Aorta (tissue), 5 donors: ENCODE results near the gene ZNF581. TPM values are rescaled to one million over a fixed set of nuclear protein-coding genes. Genes with fewer than 3 reads are reported as not detected.

ENCODE experiments used
- ATAC-seq: fragments of 200-7000 bp; cut with Tn5 transposase; one replicate; pipeline ENCODE4 v1.9.1; 2022; ENCODE audit warnings: moderate library complexity; ENCODE audit not compliant: low FRiP score
- DNase-seq, 2 donors: peaks; one replicate each; pipeline ENCODE4 v3.0.0-alpha.2; 2020
- H3K27ac ChIP-seq, 2 donors: one replicate each; pipeline ENCODE4 v1.5.1; 2013; ENCODE audit warnings: low read length in 2 of 2, mild to moderate bottlenecking in 2 of 2, moderate library complexity in 2 of 2, control low read depth in 1 of 2, inconsistent platforms in 1 of 2, low read depth in 1 of 2
- H3K27me3 ChIP-seq, 2 donors: one replicate each; pipeline ENCODE4 v1.6.1; 2013; ENCODE audit warnings: control low read depth in 1 of 2, low read length in 1 of 2, mild to moderate bottlenecking in 1 of 2, moderate library complexity in 1 of 2; ENCODE audit not compliant: insufficient read depth in 2 of 2, control insufficient read depth in 1 of 2
- H3K36me3 ChIP-seq, 2 donors: one replicate each; pipeline ENCODE4 v1.6.1; 2013; ENCODE audit warnings: control low read depth in 1 of 2, low read length in 1 of 2, mild to moderate bottlenecking in 1 of 2; ENCODE audit not compliant: insufficient read depth in 2 of 2, control insufficient read depth in 1 of 2
- H3K4me1 ChIP-seq, 2 donors: one replicate each; pipeline ENCODE4 v1.6.1; 2013; ENCODE audit warnings: low read length in 2 of 2, control low read depth in 1 of 2, mild to moderate bottlenecking in 1 of 2, moderate library complexity in 1 of 2; ENCODE audit not compliant: insufficient read depth in 2 of 2, control insufficient read depth in 1 of 2
- H3K4me3 ChIP-seq, 2 donors: one replicate each; pipeline ENCODE4 v1.5.1; 2013; ENCODE audit warnings: low read length in 2 of 2, control low read depth in 1 of 2, mild to moderate bottlenecking in 1 of 2
- H3K9me3 ChIP-seq: one replicate; pipeline ENCODE4 v1.6.1; 2013; ENCODE audit warnings: mild to moderate bottlenecking, low read length; ENCODE audit not compliant: control insufficient read depth
- WGBS, 2 donors: extraction: QIAGEN DNeasy Blood & Tissue Kit; methylation state at CpG; one replicate each; pipeline ENCODE4 v1.1.7; 2013; 5-methylcytosine and 5-hydroxymethylcytosine counted together
- intact Hi-C, 2 donors: fragments of 100-400 bp; cut with DNase I; formaldehyde crosslinking; loops; one replicate each; pipeline versions ENCODE4 v1.14.2 to v1.15.0; 2022
- polyA plus RNA-seq, 2 donors: library from polyadenylated mRNA; stranded (reverse); fragments of 200-250 nt; gene quantifications; one replicate each; pipeline ENCODE4 v1.2.3, GENCODE V29; 2013
- total RNA-seq, 2 donors: library from RNA; stranded (reverse); fragmentation: NEBNext Ultra II Directional; extraction: Animal tissue kit (Norgen Biotek cat#: 25700); gene quantifications; one replicate each; pipeline ENCODE4 v1.2.1, GENCODE V29; 2021
- donor health status: healthy with polysubstance abuse.
- donor health status: Bipolar disorder and iron deficiency.
- donor health status: DM: no; HTN: no; CAD: no.
- donor health status: DM: no; HTN: no; CAD: no.
- donor health status: DM: yes; HTN: yes; CAD: no.

The ZNF581 gene
- total and polyA plus RNA-seq, 4 donors: 11.0 to 23.8 (median 17.6) TPM

- intact Hi-C loops: loop anchor here in 1 of 2 donors (10.0 kb wide), 1 partner anchor 465 kb away; the partner anchor contains the start of gene ZNF787
- Histone ChIP-seq H3K36me3 (peaks cover 3 to 11% of the 10 kb centered on the region in 2 donors), H3K27me3 (no peaks in the 10 kb centered on the region), H3K4me3 (no peak overlapping the region), H3K4me1 (peaks cover 0 to 6% of the 10 kb centered on the region in 2 donors), H3K27ac (no peak overlapping the region), H3K9me3 (no peaks in the 10 kb centered on the region)
- DNase-seq: no peak
- WGBS, 2 donors: 70 to 74% methylated on average over 9 of the region's 9 CpGs
- ATAC-seq: no peak
Observed at GRCh38 chr19:55659822-55660221, 16.4 kb downstream of the ZNF581 start.

DNA sequence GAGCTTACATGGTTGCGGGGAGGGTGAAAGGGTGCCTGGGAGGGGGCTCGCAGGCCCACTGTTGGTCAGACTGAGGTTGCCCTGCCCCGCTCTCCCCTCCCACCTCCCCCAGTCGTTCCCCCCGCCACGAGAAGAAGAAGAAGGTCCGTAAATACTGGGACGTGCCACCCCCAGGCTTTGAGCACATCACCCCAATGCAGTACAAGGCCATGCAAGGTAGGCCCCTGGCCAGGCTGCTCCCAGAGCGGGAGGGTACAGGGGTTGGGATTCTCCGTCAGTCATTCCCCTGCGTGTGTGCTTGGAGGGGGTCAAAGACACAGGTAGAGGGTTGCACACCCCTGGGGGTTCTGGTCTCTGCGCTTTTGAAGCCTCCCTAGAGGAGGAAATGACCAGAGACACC is 17.0 kb downstream of the ZNF581 start:
- Histone ChIP-seq H3K4me3 (no peak overlapping the region), H3K27me3 (no peaks in the 10 kb centered on the region), H3K36me3 (peaks cover 3 to 11% of the 10 kb centered on the region in 2 donors), H3K27ac (no peak overlapping the region), H3K4me1 (peaks cover 0 to 6% of the 10 kb centered on the region in 2 donors), H3K9me3 (no peaks in the 10 kb centered on the region)
- no peak for DNase-seq
- 85 to 88% methylated on average over 10 to 12 of the region's 12 CpGs for WGBS, 2 donors
- ATAC-seq: no peak
- intact Hi-C loops: no loop called here

DNA sequence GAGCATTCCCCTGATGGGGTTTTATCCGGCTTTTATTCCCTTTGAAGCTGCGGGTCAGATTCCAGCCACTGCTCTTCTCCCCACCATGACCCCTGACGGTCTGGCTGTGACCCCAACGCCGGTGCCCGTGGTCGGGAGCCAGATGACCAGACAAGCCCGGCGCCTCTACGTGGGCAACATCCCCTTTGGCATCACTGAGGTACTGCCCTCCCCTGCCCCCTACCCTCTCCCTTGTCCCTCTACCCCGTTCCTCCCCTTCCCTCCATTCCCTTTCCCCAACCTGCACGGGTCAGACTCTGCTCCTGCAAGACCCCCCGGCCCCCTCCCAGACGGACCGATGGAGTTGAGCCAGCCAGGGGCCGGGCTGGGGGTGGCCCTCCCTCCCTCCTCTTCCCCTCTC is 17.5 kb downstream of the ZNF581 start:
- Histone ChIP-seq H3K27ac (no peak overlapping the region), H3K9me3 (no peaks in the 10 kb centered on the region), H3K36me3 (peaks cover 3 to 11% of the 10 kb centered on the region in 2 donors), H3K4me1 (peaks cover 0 to 6% of the 10 kb centered on the region in 2 donors), H3K4me3 (no peak overlapping the region), H3K27me3 (no peaks in the 10 kb centered on the region)
- DNase-seq (no peak), ATAC-seq (no peak)
- intact Hi-C loops: no loop called here
- 69 to 78% methylated on average over 16 of the region's 16 CpGs for WGBS, 2 donors

GRCh38 chr19:55661826-55662225 is 18.4 kb downstream of the ZNF581 start:
- peaks cover 3 to 16% of the 10 kb centered on the region in 2 donors for H3K36me3 ChIP-seq
- WGBS, 2 donors: 64 to 70% methylated on average over 7 of the region's 7 CpGs

DNA sequence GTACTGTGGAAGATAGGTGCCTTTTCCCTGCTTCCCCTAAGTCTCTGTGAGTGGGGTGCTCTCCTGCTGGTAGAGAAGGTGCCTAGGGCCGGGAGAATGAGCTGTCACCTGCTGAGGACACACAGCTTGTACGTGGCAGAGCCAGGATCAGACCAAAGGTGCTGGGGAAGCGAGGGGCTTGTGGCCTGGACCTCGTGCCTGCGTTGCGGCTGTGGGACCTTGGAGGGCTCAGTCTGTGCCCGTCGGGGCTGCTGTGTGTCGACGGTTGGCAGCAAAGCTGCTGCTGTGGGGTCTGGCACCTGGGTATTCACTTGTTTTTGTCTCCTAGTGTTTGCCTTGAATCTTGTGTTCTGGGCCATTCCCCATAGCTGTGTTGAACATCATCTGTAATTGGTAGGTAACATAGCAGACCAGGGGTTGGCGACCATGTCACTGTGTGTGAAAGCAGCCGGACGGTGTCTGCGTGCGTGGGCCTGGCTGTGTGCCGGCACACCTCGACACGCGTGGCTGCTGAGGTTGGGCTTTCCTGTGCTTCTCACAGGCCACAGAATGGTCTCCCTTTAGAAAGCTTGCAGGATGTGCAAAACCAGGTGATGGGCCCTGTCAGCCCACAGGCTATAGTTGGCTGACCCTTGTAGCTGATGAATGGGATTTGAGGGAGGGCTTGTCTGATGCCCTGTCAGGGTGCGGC is 20.5 kb downstream of the ZNF581 start:
- intact Hi-C loops: no loop called here
- 85 to 90% methylated on average over 17 to 20 of the region's 20 CpGs for WGBS, 2 donors
- H3K4me3 ChIP-seq: no peak overlapping the region
- H3K36me3 ChIP-seq: peaks cover 3 to 18% of the 10 kb centered on the region in 2 donors
- H3K9me3 ChIP-seq: no peaks in the 10 kb centered on the region
- no peaks in the 10 kb centered on the region for H3K4me1 ChIP-seq
- ATAC-seq (no peak), DNase-seq (no peak)
- no peak overlapping the region for H3K27ac ChIP-seq
- H3K27me3 ChIP-seq: no peaks in the 10 kb centered on the region

More at GRCh38 chr19:55661826-55662225, 18.4 kb downstream of the ZNF581 start:
- DNase-seq (no peak), ATAC-seq (no peak)
- intact Hi-C loops: no loop called here
- Histone ChIP-seq H3K4me3 (no peak overlapping the region), H3K4me1 (peaks cover 0 to 2% of the 10 kb centered on the region in 2 donors), H3K27me3 (no peaks in the 10 kb centered on the region), H3K27ac (no peak overlapping the region), H3K9me3 (no peaks in the 10 kb centered on the region)

- H3K4me3 ChIP-seq: no peak overlapping the region
- ATAC-seq (no peak), DNase-seq (no peak)
- intact Hi-C loops: no loop called here
- WGBS, 2 donors: 83 to 84% methylated on average over 12 of the region's 12 CpGs
- no peaks in the 10 kb centered on the region for H3K9me3 ChIP-seq
- no peaks in the 10 kb centered on the region for H3K4me1 ChIP-seq
- no peaks in the 10 kb centered on the region for H3K27me3 ChIP-seq
- no peak overlapping the region for H3K27ac ChIP-seq
- peaks cover 6 to 21% of the 10 kb centered on the region in 2 donors for H3K36me3 ChIP-seq
Observed at GRCh38 chr19:55666343-55667005, 23.0 kb downstream of the ZNF581 start.

DNA sequence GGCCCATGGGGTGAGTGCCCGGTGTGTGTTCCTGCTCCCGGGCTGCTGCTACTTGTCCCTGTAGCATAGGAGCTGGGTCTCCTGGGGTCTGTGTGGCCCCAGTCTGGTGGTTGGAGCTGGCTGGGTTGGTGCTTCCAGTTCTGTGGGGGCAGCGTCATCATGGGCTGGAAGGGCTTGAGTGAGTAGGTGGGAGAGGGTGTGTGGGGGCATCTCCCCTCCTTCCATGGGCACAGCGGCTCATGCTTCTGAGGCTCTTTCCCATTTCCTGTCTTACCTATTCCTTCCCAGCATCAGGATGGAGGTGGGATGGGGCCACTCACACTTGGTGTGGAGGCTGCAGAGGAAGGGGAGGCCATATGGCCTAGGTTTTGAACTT is 23.5 kb downstream of the ZNF581 start:
- no peak overlapping the region for H3K4me3 ChIP-seq
- intact Hi-C loops: no loop called here
- no peak for DNase-seq
- H3K27me3 ChIP-seq: no peaks in the 10 kb centered on the region
- H3K36me3 ChIP-seq: peaks cover 6 to 21% of the 10 kb centered on the region in 2 donors
- 90 to 93% methylated on average over 4 of the region's 4 CpGs for WGBS, 2 donors
- ATAC-seq: no peak
- H3K9me3 ChIP-seq: no peaks in the 10 kb centered on the region
- H3K4me1 ChIP-seq: no peaks in the 10 kb centered on the region
- no peak overlapping the region for H3K27ac ChIP-seq

DNA sequence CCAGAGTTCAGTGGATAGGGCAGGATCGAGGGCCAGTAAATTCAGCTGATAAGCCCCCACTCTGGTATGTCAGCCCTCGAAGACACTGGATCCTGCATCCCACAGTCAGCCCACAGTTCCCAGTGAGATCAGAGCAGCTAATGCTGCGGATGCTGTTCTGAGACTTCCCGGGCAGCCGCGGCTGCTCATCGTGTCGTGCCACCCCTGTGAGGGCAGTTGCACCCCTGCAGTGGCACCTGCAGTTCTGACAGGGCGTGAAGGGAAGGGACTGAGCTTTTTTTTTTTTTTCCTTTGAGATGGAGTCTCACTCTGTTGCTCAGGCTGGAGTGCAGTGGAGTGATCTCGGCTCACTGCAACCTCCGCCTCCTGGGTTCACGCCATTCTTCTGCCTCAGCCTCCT is 24.1 kb downstream of the ZNF581 start:
- H3K36me3 ChIP-seq: peaks cover 6 to 21% of the 10 kb centered on the region in 2 donors

GRCh38 chr19:55667958-55668357 is 24.5 kb downstream of the ZNF581 start:
- WGBS, 2 donors: 75 to 79% methylated on average over 11 of the region's 11 CpGs
- intact Hi-C loops: no loop called here
- ATAC-seq (no peak), DNase-seq (no peak)
- Histone ChIP-seq H3K36me3 (peaks cover 3 to 18% of the 10 kb centered on the region in 2 donors), H3K4me1 (no peaks in the 10 kb centered on the region), H3K27me3 (no peaks in the 10 kb centered on the region), H3K27ac (no peak overlapping the region), H3K9me3 (no peaks in the 10 kb centered on the region), H3K4me3 (no peak overlapping the region)

More for the DNA sequence above, 24.1 kb downstream of the ZNF581 start:
- Histone ChIP-seq H3K27ac (no peak overlapping the region), H3K27me3 (no peaks in the 10 kb centered on the region), H3K9me3 (no peaks in the 10 kb centered on the region), H3K4me3 (no peak overlapping the region), H3K4me1 (no peaks in the 10 kb centered on the region)
- no peak for ATAC-seq
- WGBS, 2 donors: 83 to 84% methylated on average over 12 of the region's 12 CpGs
- intact Hi-C loops: no loop called here
- no peak for DNase-seq
